Measurements from ENCODE around the gene MAP3K5. TPM values are rescaled to one million over a fixed set of nuclear protein-coding genes. Genes with fewer than 3 reads are reported as not detected.

The MAP3K5 gene
- total RNA-seq, 3 donors from 2014 or later (not counting 1 experiment from before 2014, with no cell fraction given): 19.7 to 36.7 (median 35.4) TPM

GRCh38 chr6:136826216-136826615 lies 33.9 kb upstream of the MAP3K5 start:
- Histone ChIP-seq H3K36me3 (ENCODE audit: control insufficient read depth, insufficient read depth, low read length) (peaks cover 2% of the 10 kb centered on the region), H3K27ac (ENCODE audit: low read length) (no peak overlapping the region), H3K9me3 (ENCODE audit: control insufficient read depth, insufficient read depth, low read length) (peaks cover 2% of the 10 kb centered on the region), H3K27me3 (ENCODE audit: control insufficient read depth, insufficient read depth, low read length) (no peaks in the 10 kb centered on the region), H3K4me1 (ENCODE audit: control insufficient read depth, insufficient read depth, low read length) (peaks cover 11% of the 10 kb centered on the region), H3K4me3 (ENCODE audit: low read length) (no peak overlapping the region)
- TF ChIP-seq, protein P1, sequence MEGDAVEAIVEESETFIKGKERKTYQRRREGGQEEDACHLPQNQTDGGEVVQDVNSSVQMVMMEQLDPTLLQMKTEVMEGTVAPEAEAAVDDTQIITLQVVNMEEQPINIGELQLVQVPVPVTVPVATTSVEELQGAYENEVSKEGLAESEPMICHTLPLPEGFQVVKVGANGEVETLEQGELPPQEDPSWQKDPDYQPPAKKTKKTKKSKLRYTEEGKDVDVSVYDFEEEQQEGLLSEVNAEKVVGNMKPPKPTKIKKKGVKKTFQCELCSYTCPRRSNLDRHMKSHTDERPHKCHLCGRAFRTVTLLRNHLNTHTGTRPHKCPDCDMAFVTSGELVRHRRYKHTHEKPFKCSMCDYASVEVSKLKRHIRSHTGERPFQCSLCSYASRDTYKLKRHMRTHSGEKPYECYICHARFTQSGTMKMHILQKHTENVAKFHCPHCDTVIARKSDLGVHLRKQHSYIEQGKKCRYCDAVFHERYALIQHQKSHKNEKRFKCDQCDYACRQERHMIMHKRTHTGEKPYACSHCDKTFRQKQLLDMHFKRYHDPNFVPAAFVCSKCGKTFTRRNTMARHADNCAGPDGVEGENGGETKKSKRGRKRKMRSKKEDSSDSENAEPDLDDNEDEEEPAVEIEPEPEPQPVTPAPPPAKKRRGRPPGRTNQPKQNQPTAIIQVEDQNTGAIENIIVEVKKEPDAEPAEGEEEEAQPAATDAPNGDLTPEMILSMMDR (IDR thresholded peaks at IDR 0.05): no peak
- Mint-ChIP-seq H3K27me3 (ENCODE audit: low read depth in 2 of 2) (no peaks in the 10 kb centered on the region), H3K27ac (no peak overlapping the region), H3K9me3 (peaks cover 0 to 3% of the 10 kb centered on the region in 2 donors), H3K36me3 (peaks cover 6% of the 10 kb centered on the region), H3K4me3 (no peak overlapping the region), H3K4me1 (peaks cover 20 to 23% of the 10 kb centered on the region in 2 donors)
- WGBS (ENCODE audit: insufficient coverage): 100% methylated on average over 4 of the region's 6 CpGs
- DNase-seq: no peak
- intact Hi-C loops (cut with micrococcal nuclease): no loop called here
- no peak for ATAC-seq

DNA sequence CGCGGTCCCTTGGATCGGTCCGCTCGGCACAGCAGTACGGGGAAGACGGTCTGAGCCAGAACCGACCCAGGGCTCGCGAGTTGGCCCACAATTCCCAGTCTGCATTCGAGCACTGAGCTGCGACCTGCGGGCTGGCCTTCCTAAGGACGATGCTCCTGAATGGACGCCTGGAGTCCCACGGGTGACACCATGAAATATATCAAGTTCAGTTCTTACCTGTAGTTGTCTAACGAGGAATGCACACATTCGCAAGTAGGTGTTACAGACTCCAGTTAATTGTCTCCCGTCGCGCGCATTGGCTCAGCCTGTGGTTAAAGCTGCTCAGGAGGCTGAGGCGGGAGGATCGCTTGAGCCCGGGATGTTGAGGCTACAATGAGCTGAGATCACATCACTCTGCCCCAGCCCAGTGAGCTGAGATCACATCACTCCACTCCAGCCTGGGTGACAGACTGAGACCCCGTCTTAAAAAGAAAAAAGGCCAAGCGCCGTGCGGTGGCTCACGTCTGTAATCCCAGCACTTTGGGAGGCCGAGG lies 30.9 kb upstream of the MAP3K5 start:
- ATAC-seq: no peak
- no peaks in the 10 kb centered on the region for H3K9me3 Mint-ChIP-seq

DNA sequence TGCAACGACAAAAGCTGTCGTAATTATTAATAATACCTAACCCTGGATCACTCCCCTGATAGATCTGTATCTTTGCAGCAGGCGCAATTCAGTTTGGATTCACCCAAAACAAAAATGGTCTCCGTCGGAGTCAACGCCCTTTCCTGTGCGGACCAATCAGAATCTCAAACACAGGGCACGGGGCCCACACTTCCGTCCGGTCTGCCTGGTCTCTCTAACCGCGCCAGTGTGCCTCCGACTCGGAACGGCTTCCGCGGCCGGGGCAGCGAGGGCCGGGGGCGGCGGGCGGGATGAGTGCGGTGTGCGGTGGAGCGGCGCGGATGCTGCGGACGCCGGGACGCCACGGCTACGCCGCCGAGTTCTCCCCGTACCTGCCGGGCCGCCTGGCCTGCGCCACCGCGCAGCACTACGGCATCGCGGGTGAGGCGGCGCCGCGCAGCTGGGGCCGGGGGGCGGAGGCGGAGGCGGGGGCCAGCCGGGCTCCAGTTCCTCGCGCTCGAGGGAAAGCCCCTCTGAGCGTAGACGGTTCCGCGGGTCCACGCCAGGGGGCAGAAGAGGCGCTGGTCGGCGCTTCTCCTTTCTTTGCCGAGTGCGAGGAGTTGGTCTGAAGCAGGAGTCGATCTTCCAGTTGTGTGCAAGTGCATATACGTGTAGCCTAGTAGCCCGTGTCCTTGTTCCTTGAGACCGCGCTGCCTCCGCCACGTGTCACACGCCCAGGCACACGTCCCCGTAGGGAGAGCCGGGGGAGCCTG lies 30.3 kb upstream of the MAP3K5 start, which contains the start of gene PEX7:
TSS of gene PEX7 (plus strand) at position 217 of the 752 bp plus-strand sequence. CDS start at position 291, 74 bp downstream.
- H3K4me3 ChIP-seq (ENCODE audit: low read length): peak within 1 kb of the TSS; percentile 49
- peak within 1 kb of the TSS; percentile 43 for H3K27ac ChIP-seq (ENCODE audit: low read length)
- under 1% methylated on average over 78 of the region's 78 CpGs for WGBS (ENCODE audit: insufficient coverage)
- H3K4me1 Mint-ChIP-seq: peaks cover 20 to 23% of the 10 kb centered on the region in 2 donors
- peak within 1 kb of the TSS; percentile 90 to 93 for H3K27ac Mint-ChIP-seq
- peaks cover 11% of the 10 kb centered on the region for H3K4me1 ChIP-seq (ENCODE audit: control insufficient read depth, insufficient read depth, low read length)
- H3K36me3 ChIP-seq (ENCODE audit: control insufficient read depth, insufficient read depth, low read length): no peaks in the 10 kb centered on the region
- peaks cover 6 to 12% of the 10 kb centered on the region in 2 donors for H3K27me3 Mint-ChIP-seq (ENCODE audit: low read depth in 2 of 2)
- no peaks in the 10 kb centered on the region for H3K9me3 Mint-ChIP-seq
- peak; percentile 87 to 94 for DNase-seq
- intact Hi-C loops (cut with micrococcal nuclease): loop anchor here (2.0 kb wide), 1 partner anchor 30 kb away; the partner anchor contains the start of gene MAP3K5
- TF ChIP-seq, protein P1 (IDR thresholded peaks at IDR 0.05): peak; percentile 87
- H3K9me3 ChIP-seq (ENCODE audit: control insufficient read depth, insufficient read depth, low read length): no peaks in the 10 kb centered on the region
- H3K27me3 ChIP-seq (ENCODE audit: control insufficient read depth, insufficient read depth, low read length): no peaks in the 10 kb centered on the region
- H3K36me3 Mint-ChIP-seq: no peaks in the 10 kb centered on the region
- H3K4me3 Mint-ChIP-seq: peak within 1 kb of the TSS; percentile 95
- ATAC-seq: peak; percentile 92 to 97 (median 93)

More for the DNA sequence above, 30.9 kb upstream of the MAP3K5 start:
- Mint-ChIP-seq H3K4me3 (peak overlapping the region; percentile 95), H3K36me3 (no peaks in the 10 kb centered on the region), H3K27ac (peak overlapping the region; percentile 90 to 93), H3K27me3 (ENCODE audit: low read depth in 2 of 2) (peaks cover 3 to 5% of the 10 kb centered on the region in 2 donors), H3K4me1 (peaks cover 20 to 23% of the 10 kb centered on the region in 2 donors)
- DNase-seq: no peak
- Histone ChIP-seq H3K27me3 (ENCODE audit: control insufficient read depth, insufficient read depth, low read length) (no peaks in the 10 kb centered on the region), H3K4me1 (ENCODE audit: control insufficient read depth, insufficient read depth, low read length) (peaks cover 11% of the 10 kb centered on the region), H3K36me3 (ENCODE audit: control insufficient read depth, insufficient read depth, low read length) (no peaks in the 10 kb centered on the region), H3K4me3 (ENCODE audit: low read length) (peak overlapping the region; percentile 49), H3K27ac (ENCODE audit: low read length) (peak overlapping the region; percentile 43), H3K9me3 (ENCODE audit: control insufficient read depth, insufficient read depth, low read length) (no peaks in the 10 kb centered on the region)
- intact Hi-C loops (cut with micrococcal nuclease): loop anchor here (2.0 kb wide), 1 partner anchor 30 kb away; the partner anchor contains the start of gene MAP3K5
- 66% methylated on average over 31 of the region's 31 CpGs for WGBS (ENCODE audit: insufficient coverage)
- TF ChIP-seq, protein P1 (IDR thresholded peaks at IDR 0.05): peak; percentile 36

Data from natural killer cell (primary cell).